Measurements from ENCODE around the gene FMNL2. TPM values are rescaled to one million over a fixed set of nuclear protein-coding genes. Genes with fewer than 3 reads are reported as not detected.

The FMNL2 gene
- total and polyA plus RNA-seq, 2 of the 4 experiments (the other 2 are of a cell fraction), result 10.9 to 11.4 TPM

- no peaks in the 10 kb centered on the region for H3K9me3 ChIP-seq (ENCODE audit: control insufficient read depth, insufficient read depth, low read length)
These were observed 221.5 kb downstream of the FMNL2 start for GRCh38 chr2:152556506-152556905.

More at GRCh38 chr2:152556506-152556905, 221.5 kb downstream of the FMNL2 start:
- H4K20me1 ChIP-seq (ENCODE audit: insufficient read depth, low read length), result no peaks in the 10 kb centered on the region
- whole genome bisulfite sequencing, 2 experiments (ENCODE audit: extremely low coverage in 2 of 2, insufficient read length in 1 of 2), result 80% methylated on average over 1 of the region's 5 CpGs; no CpG with 5 or more reads in 1 of the 2 experiments
- no peak overlapping the region for H2AK5ac ChIP-seq (ENCODE audit: low read depth, low read length)
- H3K4me1 ChIP-seq (ENCODE audit: control insufficient read depth, insufficient read depth, low read length), result peaks cover 7% of the 10 kb centered on the region
- POLR2A ChIA-PET (ENCODE audit: unreplicated experiment), result no interaction called here
- TF ChIP-seq BHLHE40 (IDR thresholded peaks at IDR 0.05; ENCODE audit: low read depth, low read length), result no peak
- no peak for TF ChIP-seq RAD21 (IDR thresholded peaks at IDR 0.05; ENCODE audit: low read length)
- no peak for TF ChIP-seq USF2 (IDR thresholded peaks at IDR 0.05; ENCODE audit: low read depth, low read length)
- no peak for TF ChIP-seq POLR2A (IDR thresholded peaks at IDR 0.05; ENCODE audit: low read depth, low read length)
- no peak for TF ChIP-seq CEBPB (IDR thresholded peaks at IDR 0.05; ENCODE audit: low read depth, low read length)
- TF ChIP-seq CHD1 (IDR thresholded peaks at IDR 0.05; ENCODE audit: low read depth, low read length), result no peak
- no peak for TF ChIP-seq MAZ (IDR thresholded peaks at IDR 0.05; ENCODE audit: borderline replicate concordance, low read depth, low read length)
- no peak for TF ChIP-seq RFX5 (IDR thresholded peaks at IDR 0.05; ENCODE audit: low read depth, low read length)
- no peak for TF ChIP-seq FOS (IDR thresholded peaks at IDR 0.05; ENCODE audit: low read depth, low read length)
- TF ChIP-seq MAFK (IDR thresholded peaks at IDR 0.05; ENCODE audit: low read depth, low read length), result no peak
- TF ChIP-seq MXI1 (IDR thresholded peaks at IDR 0.05; ENCODE audit: borderline replicate concordance, low read depth, low read length), result no peak
- no peak for TF ChIP-seq NFE2L2 (IDR thresholded peaks at IDR 0.05; ENCODE audit: low read depth, low read length)
- H2BK20ac ChIP-seq (ENCODE audit: low read depth, low read length), result no peak overlapping the region
- no peaks in the 10 kb centered on the region for H3K79me1 ChIP-seq (ENCODE audit: low read depth in 1 of 2, low read length in 2 of 2)
- H2BK15ac ChIP-seq (ENCODE audit: low read depth, low read length), result no peak overlapping the region
- no peak overlapping the region for H2BK120ac ChIP-seq (ENCODE audit: low read depth, low read length)
- H4K91ac ChIP-seq (ENCODE audit: insufficient read depth, low read depth, low read length), result no peak overlapping the region
- H2AFZ ChIP-seq (replicated peaks; ENCODE audit: low read length, poor library complexity), result no peak overlapping the region
- no peak overlapping the region for H3K9ac ChIP-seq (ENCODE audit: low read depth, low read length)
- dilution Hi-C loops (cut with HindIII; ENCODE audit: low sequenced_read_pairs, unreplicated experiment), result no loop called here
- no peak overlapping the region for H3K14ac ChIP-seq (replicated peaks; ENCODE audit: low read depth, low read length)
- DNase-seq, result no peak
- H3K23ac ChIP-seq (ENCODE audit: low read depth, low read length), result no peak overlapping the region
- BruUV-seq (replicated peaks), result no TSS peak
- H3K27me3 ChIP-seq (ENCODE audit: control insufficient read depth, insufficient read depth, low read length), result no peaks in the 10 kb centered on the region
- no peak overlapping the region for H3K4me2 ChIP-seq (ENCODE audit: low read depth, low read length)
- H4K5ac ChIP-seq (ENCODE audit: low read depth, low read length), result no peak overlapping the region
- CTCF ChIA-PET, result no interaction called here
- no peak overlapping the region for H2BK5ac ChIP-seq (ENCODE audit: low read depth, low read length, poor library complexity, severe bottlenecking)
- intact Hi-C loops (cut with micrococcal nuclease), result loop anchor here (10.0 kb wide), 1 partner anchor 68 kb away; no protein-coding TSS in a partner anchor
- no peaks in the 10 kb centered on the region; the same call in 1 of the 2 replicates for H3K36me3 ChIP-seq (ENCODE audit: control insufficient read depth, insufficient read depth, low read length)
- H3K18ac ChIP-seq (ENCODE audit: low read depth, low read length), result no peak overlapping the region
- H2AK9ac ChIP-seq (replicated peaks; ENCODE audit: low read depth, low read length, poor library complexity), result no peak overlapping the region
- H3K4ac ChIP-seq (ENCODE audit: low read depth, low read length), result no peak overlapping the region
- H3K27ac ChIP-seq (ENCODE audit: insufficient read depth, low read length), result no peak overlapping the region
- ATAC-seq (ENCODE audit: low read depth), result no peak
- no peak overlapping the region for H3K4me3 ChIP-seq (ENCODE audit: insufficient read depth, low read depth, low read length)
- in situ Hi-C loops (cut with MboI; ENCODE audit: low sequenced_read_pairs), result no loop called here
- no peak overlapping the region for H4K8ac ChIP-seq (ENCODE audit: low read depth in 2 of 2, low read length in 2 of 2)
- no peak overlapping the region for H3K56ac ChIP-seq (ENCODE audit: extremely low read depth, insufficient read depth, low read length)
- H3K9me1 ChIP-seq (ENCODE audit: insufficient read depth, low read length), result peaks cover 6% of the 10 kb centered on the region; the same call in 1 of the 2 replicates

Data from IMR-90 (cell line).